Suprapubic skin (tissue), 4 donors: Measurements from ENCODE around the gene MALRD1.

ENCODE experiments used
- POLR2A ChIP-seq, 2 donors: fragments of 450-650 bp; IDR thresholded peaks; one replicate each; pipeline ENCODE4 v1.6.1; 2017; ENCODE audit warnings: antibody characterized with exemption in 2 of 2, mild to moderate bottlenecking in 2 of 2, moderate library complexity in 2 of 2
- POLR2AphosphoS5 ChIP-seq, 3 donors: sonication (generic); formaldehyde crosslinking; IDR thresholded peaks; one replicate each; pipeline ENCODE4 v1.6.1; 2017; ENCODE audit warnings: antibody characterized with exemption in 3 of 3
- TF ChIP-seq, protein P1 (sequence below), 2 donors: fragments of 200-600 bp in 1 of 2; fragments of 450-650 bp in 1 of 2; sonication (generic) in 1 of 2; IDR thresholded peaks; one replicate each; pipeline ENCODE4 v1.5.1; 2016 to 2019; ENCODE audit warnings: antibody characterized with exemption in 2 of 2, mild to moderate bottlenecking in 1 of 2, moderate library complexity in 1 of 2

DNA sequence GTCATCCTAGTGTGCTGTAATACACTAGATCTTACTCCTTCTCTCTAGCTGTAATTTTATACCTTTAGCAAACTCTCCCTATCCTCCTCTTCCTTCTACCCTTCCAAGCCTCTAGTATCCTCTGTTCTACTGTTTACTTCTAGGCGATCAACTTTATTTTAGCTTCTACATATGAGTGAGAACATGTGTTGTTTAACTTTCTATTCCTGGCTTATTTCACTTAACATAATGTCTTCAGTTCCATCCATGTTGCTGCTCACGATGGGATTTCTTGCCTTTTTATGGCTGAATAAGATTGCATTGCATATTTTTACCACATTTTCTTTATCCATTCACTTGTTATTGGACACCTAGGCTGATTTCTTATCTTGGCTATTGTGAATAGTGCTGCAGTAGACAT is 318.6 kb downstream of the MALRD1 start:
- no peak for TF ChIP-seq POLR2AphosphoS5 (IDR thresholded peaks at IDR 0.05)
- TF ChIP-seq, protein P1, sequence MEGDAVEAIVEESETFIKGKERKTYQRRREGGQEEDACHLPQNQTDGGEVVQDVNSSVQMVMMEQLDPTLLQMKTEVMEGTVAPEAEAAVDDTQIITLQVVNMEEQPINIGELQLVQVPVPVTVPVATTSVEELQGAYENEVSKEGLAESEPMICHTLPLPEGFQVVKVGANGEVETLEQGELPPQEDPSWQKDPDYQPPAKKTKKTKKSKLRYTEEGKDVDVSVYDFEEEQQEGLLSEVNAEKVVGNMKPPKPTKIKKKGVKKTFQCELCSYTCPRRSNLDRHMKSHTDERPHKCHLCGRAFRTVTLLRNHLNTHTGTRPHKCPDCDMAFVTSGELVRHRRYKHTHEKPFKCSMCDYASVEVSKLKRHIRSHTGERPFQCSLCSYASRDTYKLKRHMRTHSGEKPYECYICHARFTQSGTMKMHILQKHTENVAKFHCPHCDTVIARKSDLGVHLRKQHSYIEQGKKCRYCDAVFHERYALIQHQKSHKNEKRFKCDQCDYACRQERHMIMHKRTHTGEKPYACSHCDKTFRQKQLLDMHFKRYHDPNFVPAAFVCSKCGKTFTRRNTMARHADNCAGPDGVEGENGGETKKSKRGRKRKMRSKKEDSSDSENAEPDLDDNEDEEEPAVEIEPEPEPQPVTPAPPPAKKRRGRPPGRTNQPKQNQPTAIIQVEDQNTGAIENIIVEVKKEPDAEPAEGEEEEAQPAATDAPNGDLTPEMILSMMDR (IDR thresholded peaks at IDR 0.05): no peak
- TF ChIP-seq POLR2A (IDR thresholded peaks at IDR 0.05): no peak
